Gastrocnemius medialis (tissue), 4 donors: ENCODE measurements around the gene LYST. TPM values are rescaled to one million over a fixed set of nuclear protein-coding genes. Genes with fewer than 3 reads are reported as not detected.

ENCODE experiments used
- ATAC-seq, 2 donors: fragments of 150-250 bp; one replicate each; pipeline ENCODE4 v1.9.1; 2016
- DNase-seq, 2 donors: peaks; one replicate each; pipeline ENCODE4 v3.0.0-alpha.2; 2019
- H3K27ac ChIP-seq, 4 donors: fragments of 200-600 bp; sonication (generic); 1 replicate in 1 of 4; 2 replicates in 3 of 4; pipeline ENCODE4 v1.5.1; 2016 to 2018; ENCODE audit warnings: mild to moderate bottlenecking in 2 of 4, moderate library complexity in 1 of 4
- H3K27me3 ChIP-seq, 3 donors: fragments of 200-600 bp; sonication (generic) in 2 of 3; 1 replicate in 1 of 3; 2 replicates in 2 of 3; pipeline versions ENCODE4 v1.5.1 to v1.6.0; 2016 to 2019; ENCODE audit warnings: mild to moderate bottlenecking in 1 of 3, moderate library complexity in 1 of 3
- H3K36me3 ChIP-seq, 2 donors: fragments of 200-600 bp; sonication (generic) in 1 of 2; one replicate each; pipeline ENCODE4 v1.5.1; 2017 to 2018
- H3K4me1 ChIP-seq, 2 donors: fragments of 200-600 bp; sonication (generic) in 1 of 2; one replicate each; pipeline ENCODE4 v1.5.1; 2016 to 2017; ENCODE audit warnings: mild to moderate bottlenecking in 2 of 2
- H3K4me3 ChIP-seq, 4 donors: fragments of 200-600 bp; sonication (generic) in 3 of 4; 1 replicate in 1 of 4; 2 replicates in 3 of 4; pipeline ENCODE4 v1.5.1; 2016 to 2019; ENCODE audit warnings: mild to moderate bottlenecking in 2 of 4
- H3K9me3 ChIP-seq, 3 donors: fragments of 200-600 bp; sonication (generic) in 2 of 3; 1 replicate in 1 of 3; 2 replicates in 2 of 3; pipeline ENCODE4 v1.5.1; 2016 to 2019
- POLR2A ChIP-seq, 2 donors: fragments of 450-650 bp; IDR thresholded peaks; one replicate each; pipeline ENCODE4 v1.6.1; 2017; ENCODE audit warnings: antibody characterized with exemption in 2 of 2, mild to moderate bottlenecking in 2 of 2, moderate library complexity in 2 of 2
- in situ Hi-C, 4 donors: fragments of 200-750 bp; cut with MboI; loops; one replicate each; pipeline versions ENCODE4 v1.15.0 to v1.8.0; 2017; ENCODE audit warnings: low sequenced_read_pairs in 4 of 4
- intact Hi-C: fragments of 100-400 bp; cut with DNase I; formaldehyde crosslinking; loops from one replicate; pipeline ENCODE4 v1.15.1; 2023; ENCODE audit warnings: low total_unique reads
- total RNA-seq, 4 donors: library from RNA; depleted of rRNA; stranded (reverse); fragments of >200 nt; gene quantifications; one replicate each; pipeline versions ENCODE4 v1.1.0 to v1.2.3, GENCODE V29; 2016
- TF ChIP-seq, protein P1 (sequence below), 5 experiments: fragments of 450-650 bp in 3 of 5; fragments of 200-600 bp in 2 of 5; sonication (generic) in 2 of 5; IDR thresholded peaks in 4 of 5; conservative IDR thresholded peaks in 1 of 5; 1 replicate in 4 of 5; 2 replicates in 1 of 5; pipeline ENCODE4 v1.5.1; 2016 to 2019; ENCODE audit warnings: antibody characterized with exemption in 5 of 5, mild to moderate bottlenecking in 3 of 5, moderate library complexity in 3 of 5

LYST gene
- total RNA-seq, 4 donors from 2014 or later: 6.6 to 21.9 (median 10.7) TPM

DNA sequence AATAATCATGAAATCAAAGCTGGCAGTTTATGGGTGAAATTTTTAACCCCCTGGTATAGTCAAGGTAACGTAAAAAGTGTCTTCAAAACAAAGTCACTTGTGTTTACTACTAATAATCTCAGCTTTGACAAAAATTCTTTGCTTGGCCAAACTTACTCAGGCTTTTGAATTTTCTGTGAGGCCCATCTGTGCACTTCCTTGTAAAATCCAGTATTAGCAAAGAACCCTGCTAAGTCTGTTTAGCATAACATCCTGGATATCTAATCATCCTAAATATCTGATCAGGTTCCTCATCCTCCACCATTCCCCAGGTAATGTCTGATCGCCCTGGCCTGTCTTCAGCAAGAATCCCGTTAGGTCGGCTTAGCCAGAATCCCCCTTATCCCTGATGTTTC lies 3.0 kb downstream of the LYST start:
- no peaks in the 10 kb centered on the region for H3K36me3 ChIP-seq
- TF ChIP-seq POLR2A (IDR thresholded peaks at IDR 0.05): no peak
- TF ChIP-seq, protein P1, sequence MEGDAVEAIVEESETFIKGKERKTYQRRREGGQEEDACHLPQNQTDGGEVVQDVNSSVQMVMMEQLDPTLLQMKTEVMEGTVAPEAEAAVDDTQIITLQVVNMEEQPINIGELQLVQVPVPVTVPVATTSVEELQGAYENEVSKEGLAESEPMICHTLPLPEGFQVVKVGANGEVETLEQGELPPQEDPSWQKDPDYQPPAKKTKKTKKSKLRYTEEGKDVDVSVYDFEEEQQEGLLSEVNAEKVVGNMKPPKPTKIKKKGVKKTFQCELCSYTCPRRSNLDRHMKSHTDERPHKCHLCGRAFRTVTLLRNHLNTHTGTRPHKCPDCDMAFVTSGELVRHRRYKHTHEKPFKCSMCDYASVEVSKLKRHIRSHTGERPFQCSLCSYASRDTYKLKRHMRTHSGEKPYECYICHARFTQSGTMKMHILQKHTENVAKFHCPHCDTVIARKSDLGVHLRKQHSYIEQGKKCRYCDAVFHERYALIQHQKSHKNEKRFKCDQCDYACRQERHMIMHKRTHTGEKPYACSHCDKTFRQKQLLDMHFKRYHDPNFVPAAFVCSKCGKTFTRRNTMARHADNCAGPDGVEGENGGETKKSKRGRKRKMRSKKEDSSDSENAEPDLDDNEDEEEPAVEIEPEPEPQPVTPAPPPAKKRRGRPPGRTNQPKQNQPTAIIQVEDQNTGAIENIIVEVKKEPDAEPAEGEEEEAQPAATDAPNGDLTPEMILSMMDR (IDR thresholded peaks at IDR 0.05 in 4 of 5, conservative IDR thresholded peaks at IDR 0.05 in 1 of 5): no peak
- H3K4me1 ChIP-seq: peaks cover 14 to 19% of the 10 kb centered on the region in 2 donors
- ATAC-seq: no peak
- intact Hi-C loops (loop anchor here (5.0 to 10.0 kb wide), 2 partner anchors 346 to 421 kb away; partner anchors contain the start of gene ERO1B), in situ Hi-C loops (no loop called here)
- no peak for DNase-seq
- no peak overlapping the region for H3K4me3 ChIP-seq
- H3K27ac ChIP-seq: no peak overlapping the region
- H3K9me3 ChIP-seq: no peaks in the 10 kb centered on the region
- H3K27me3 ChIP-seq: no peaks in the 10 kb centered on the region

DNA sequence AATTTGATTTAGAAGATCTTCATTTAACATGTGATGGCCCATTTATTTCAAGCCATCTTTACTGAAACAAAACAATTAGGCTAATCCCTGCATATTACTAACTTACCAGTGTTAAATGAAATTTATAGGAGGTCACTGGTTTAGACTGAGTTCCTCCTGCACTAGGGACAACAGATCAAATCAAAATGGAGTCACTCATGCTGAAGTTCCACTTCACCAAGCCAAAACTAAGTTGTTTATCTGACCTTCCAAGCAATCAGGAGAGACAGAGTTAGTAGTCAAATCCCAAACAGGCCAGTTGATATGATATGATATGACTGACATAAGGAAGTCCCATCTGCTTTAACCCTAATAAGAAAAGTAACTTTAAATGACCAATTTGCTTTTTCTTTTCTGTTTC lies 4.8 kb downstream of the LYST start:
- intact Hi-C loops (loop anchor here (5.0 to 10.0 kb wide), 2 partner anchors 345 to 423 kb away; partner anchors contain the start of gene ERO1B), in situ Hi-C loops (no loop called here)
- Histone ChIP-seq H3K4me1 (peaks cover 12 to 14% of the 10 kb centered on the region in 2 donors), H3K36me3 (no peaks in the 10 kb centered on the region), H3K27me3 (no peaks in the 10 kb centered on the region), H3K9me3 (no peaks in the 10 kb centered on the region), H3K4me3 (no peak overlapping the region), H3K27ac (no peak overlapping the region)
- DNase-seq (no peak), ATAC-seq (no peak)
- TF ChIP-seq POLR2A (IDR thresholded peaks at IDR 0.05): no peak
- TF ChIP-seq, protein P1 (IDR thresholded peaks at IDR 0.05 in 4 of 5, conservative IDR thresholded peaks at IDR 0.05 in 1 of 5): no peak

DNA sequence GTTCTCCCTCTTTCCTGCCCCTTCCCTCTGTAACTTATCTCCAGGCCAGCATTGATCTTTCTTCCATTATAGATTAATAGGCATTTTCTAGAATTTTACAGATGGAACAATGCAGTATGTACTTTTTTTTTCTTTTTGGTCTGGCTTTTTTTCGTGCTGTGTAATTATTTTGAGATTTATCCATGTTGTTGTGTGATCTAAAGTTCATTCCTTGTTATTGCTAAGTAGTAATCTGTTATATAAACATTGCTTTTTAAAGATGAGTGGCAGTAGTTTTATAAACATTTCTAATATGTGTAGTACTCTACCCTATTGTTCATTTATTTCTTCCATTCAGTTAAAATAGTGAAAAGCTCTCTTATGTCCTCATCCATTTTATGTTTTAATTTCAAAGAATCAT lies 5.9 kb downstream of the LYST start:
- ATAC-seq (no peak), DNase-seq (no peak)
- Histone ChIP-seq H3K27me3 (no peaks in the 10 kb centered on the region), H3K4me3 (no peak overlapping the region), H3K36me3 (no peaks in the 10 kb centered on the region), H3K9me3 (no peaks in the 10 kb centered on the region), H3K4me1 (peaks cover 12 to 13% of the 10 kb centered on the region in 2 donors), H3K27ac (no peak overlapping the region)
- TF ChIP-seq, protein P1 (IDR thresholded peaks at IDR 0.05 in 4 of 5, conservative IDR thresholded peaks at IDR 0.05 in 1 of 5): no peak
- no peak for TF ChIP-seq POLR2A (IDR thresholded peaks at IDR 0.05)
- in situ Hi-C loops (no loop called here), intact Hi-C loops (loop anchor here (5.0 to 10.0 kb wide), 2 partner anchors 344 to 424 kb away; partner anchors contain the start of gene ERO1B)

DNA sequence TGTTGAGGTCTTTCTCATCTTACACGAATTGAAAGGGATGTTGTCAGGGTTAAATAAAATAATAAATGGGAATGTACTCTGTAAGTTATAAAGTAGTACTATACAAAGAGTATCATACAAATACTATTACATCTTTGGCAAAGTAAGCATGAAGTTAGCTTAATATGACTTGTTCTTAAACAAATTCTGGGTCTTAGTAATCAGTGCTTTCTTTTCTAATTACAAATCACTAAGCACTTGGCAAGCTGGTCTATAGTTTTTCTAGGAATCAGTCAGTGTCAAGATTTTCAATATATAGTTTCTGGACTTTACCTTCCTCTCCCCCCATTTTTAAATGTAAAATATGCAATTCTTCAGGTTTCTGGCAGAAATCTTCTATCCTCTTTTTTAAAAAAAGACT lies 6.9 kb downstream of the LYST start:
- Histone ChIP-seq H3K4me3 (no peak overlapping the region), H3K9me3 (no peaks in the 10 kb centered on the region), H3K27ac (no peak overlapping the region), H3K4me1 (peaks cover 4 to 6% of the 10 kb centered on the region in 2 donors), H3K27me3 (no peaks in the 10 kb centered on the region), H3K36me3 (no peaks in the 10 kb centered on the region)
- DNase-seq (no peak), ATAC-seq (no peak)
- intact Hi-C loops (loop anchor here (5.0 to 10.0 kb wide), 2 partner anchors 342 to 425 kb away; partner anchors contain the start of gene ERO1B), in situ Hi-C loops (no loop called here)
- TF ChIP-seq, protein P1 (IDR thresholded peaks at IDR 0.05 in 4 of 5, conservative IDR thresholded peaks at IDR 0.05 in 1 of 5): no peak
- no peak for TF ChIP-seq POLR2A (IDR thresholded peaks at IDR 0.05)

DNA sequence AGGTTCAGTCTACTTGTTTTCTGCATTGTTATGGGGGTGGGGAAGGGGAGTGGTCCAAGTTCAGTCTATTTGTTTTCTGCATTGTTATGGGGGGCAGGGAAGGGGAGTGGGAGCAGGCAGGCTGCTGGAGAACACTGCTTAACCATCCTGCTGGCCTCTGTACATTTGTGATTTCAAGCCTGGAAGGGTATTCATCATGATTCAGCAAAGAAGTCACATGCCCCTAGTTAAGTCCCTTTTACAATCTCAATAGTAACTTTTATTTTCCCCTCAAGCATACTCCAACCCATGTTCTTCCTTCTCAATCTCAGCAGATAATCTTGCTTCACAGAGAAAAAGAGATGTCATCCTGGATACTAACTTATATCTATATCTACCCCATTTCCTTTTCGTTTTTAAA lies 7.9 kb downstream of the LYST start:
- TF ChIP-seq, protein P1 (IDR thresholded peaks at IDR 0.05 in 4 of 5, conservative IDR thresholded peaks at IDR 0.05 in 1 of 5): no peak
- TF ChIP-seq POLR2A (IDR thresholded peaks at IDR 0.05): no peak
- Histone ChIP-seq H3K4me1 (peaks cover 0 to 6% of the 10 kb centered on the region in 2 donors), H3K4me3 (no peak overlapping the region), H3K27me3 (no peaks in the 10 kb centered on the region), H3K27ac (no peak overlapping the region), H3K9me3 (no peaks in the 10 kb centered on the region), H3K36me3 (no peaks in the 10 kb centered on the region)
- intact Hi-C loops (no loop called here), in situ Hi-C loops (no loop called here)
- ATAC-seq (no peak), DNase-seq (no peak)
